ENCODE measurements around the gene FBXO46.
"Not testable (repeated sequence)": the region's sequence is repeated elsewhere in the genome, so short reads cannot be mapped to it uniquely, and the experiment has no call there.

Gene FBXO46

GRCh38 chr19:45739498-45740439 is 9.1 kb upstream of the FBXO46 start:
- Histone ChIP-seq H3K36me3 (ENCODE audit: control insufficient read depth, low read length) (no peaks in the 10 kb centered on the region), H3K27ac (ENCODE audit: low read depth, low read length) (no peak overlapping the region), H3K9me3 (ENCODE audit: control insufficient read depth, insufficient read depth, low read length) (no peaks in the 10 kb centered on the region), H4K20me1 (ENCODE audit: control insufficient read depth, insufficient read depth, low read depth, low read length) (no peaks in the 10 kb centered on the region), H3K4me3 (ENCODE audit: low read length) (no peak overlapping the region), H3F3A (ENCODE audit: control insufficient read depth, insufficient read depth) (no peaks in the 10 kb centered on the region), H3K4me1 (ENCODE audit: control insufficient read depth, low read length) (no peaks in the 10 kb centered on the region), H3K79me2 (ENCODE audit: control insufficient read depth, low read length) (no peaks in the 10 kb centered on the region), H3K27me3 (ENCODE audit: control insufficient read depth, low read length) (peaks cover 5% of the 10 kb centered on the region; the same call in 1 of the 2 replicates), H3K4me2 (ENCODE audit: low read length) (peak overlapping the region; percentile 10; the same call in 1 of the 2 replicates), H3K9me2 (replicated peaks; ENCODE audit: control insufficient read depth, low read length) (no peaks in the 10 kb centered on the region)
- TF ChIP-seq CTCF (IDR thresholded peaks at IDR 0.05; ENCODE audit: low read depth, low read length, poor library complexity, severe bottlenecking): no peak
- TF ChIP-seq EZH2phosphoT487 (IDR thresholded peaks at IDR 0.05; ENCODE audit: borderline replicate concordance, low read length): no peak

- Histone ChIP-seq H3K4me1 (ENCODE audit: control insufficient read depth, low read length) (peaks cover 15% of the 10 kb centered on the region), H3F3A (ENCODE audit: control insufficient read depth, insufficient read depth) (peaks cover 3% of the 10 kb centered on the region; the same call in 1 of the 2 replicates), H3K27ac (ENCODE audit: low read depth, low read length) (no peak within 1 kb of the TSS), H3K79me2 (ENCODE audit: control insufficient read depth, low read length) (peaks cover 24% of the 10 kb centered on the region), H3K27me3 (ENCODE audit: control insufficient read depth, low read length) (no peaks in the 10 kb centered on the region), H3K4me3 (ENCODE audit: low read length) (no peak within 1 kb of the TSS), H3K9me2 (replicated peaks; ENCODE audit: control insufficient read depth, low read length) (no peaks in the 10 kb centered on the region), H4K20me1 (ENCODE audit: control insufficient read depth, insufficient read depth, low read depth, low read length) (no peaks in the 10 kb centered on the region), H3K36me3 (ENCODE audit: control insufficient read depth, low read length) (peaks cover 4% of the 10 kb centered on the region), H3K4me2 (ENCODE audit: low read length) (no peak within 1 kb of the TSS), H3K9me3 (ENCODE audit: control insufficient read depth, insufficient read depth, low read length) (no peaks in the 10 kb centered on the region)
- TF ChIP-seq CTCF (IDR thresholded peaks at IDR 0.05; ENCODE audit: low read depth, low read length, poor library complexity, severe bottlenecking) (no peak), EZH2phosphoT487 (IDR thresholded peaks at IDR 0.05; ENCODE audit: borderline replicate concordance, low read length) (no peak)
Measured at GRCh38 chr19:45733160-45733810, 2.6 kb upstream of the FBXO46 start, which contains the start of gene MEIOSIN. Gene MEIOSIN, plus strand, starts transcription at chr19:45733439. Its CDS starts 1,938 bp downstream, at chr19:45735377.

DNA sequence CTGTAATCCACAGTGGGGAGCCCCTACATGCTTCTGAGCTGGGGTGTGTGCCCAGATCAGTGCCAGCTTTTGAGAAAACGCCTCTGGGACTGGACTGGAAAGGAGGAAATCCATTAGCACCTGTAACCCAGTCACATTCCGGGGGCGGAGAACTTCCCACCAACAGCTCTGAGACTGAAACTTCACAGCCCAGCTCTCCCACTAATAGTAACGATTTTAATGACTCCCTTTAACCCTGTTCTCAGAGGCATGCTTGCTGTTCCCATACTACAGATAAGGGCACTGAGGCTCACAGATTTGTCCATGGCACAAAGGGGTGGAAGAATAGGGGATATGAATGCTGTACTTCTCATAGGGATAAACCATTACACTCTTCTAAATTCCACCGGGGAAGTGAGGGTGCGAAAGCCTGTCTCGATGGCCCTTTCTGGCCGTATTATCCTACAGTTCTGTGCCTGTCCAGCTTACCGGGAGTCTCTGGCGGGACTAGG is 851 bp downstream of the FBXO46 start:
- Histone ChIP-seq H3K27me3 (ENCODE audit: control insufficient read depth, low read length) (no peaks in the 10 kb centered on the region), H3K36me3 (ENCODE audit: control insufficient read depth, low read length) (peaks cover 4% of the 10 kb centered on the region), H3K4me1 (ENCODE audit: control insufficient read depth, low read length) (peaks cover 15% of the 10 kb centered on the region), H3K27ac (ENCODE audit: low read depth, low read length) (no peak overlapping the region), H3K9me2 (replicated peaks; ENCODE audit: control insufficient read depth, low read length) (no peaks in the 10 kb centered on the region), H3K4me2 (ENCODE audit: low read length) (peak overlapping the region; percentile 91), H3K9me3 (ENCODE audit: control insufficient read depth, insufficient read depth, low read length) (no peaks in the 10 kb centered on the region), H3K4me3 (ENCODE audit: low read length) (peak overlapping the region; percentile 89), H4K20me1 (ENCODE audit: control insufficient read depth, insufficient read depth, low read depth, low read length) (no peaks in the 10 kb centered on the region), H3F3A (ENCODE audit: control insufficient read depth, insufficient read depth) (peaks cover 3% of the 10 kb centered on the region; the same call in 1 of the 2 replicates), H3K79me2 (ENCODE audit: control insufficient read depth, low read length) (peaks cover 59% of the 10 kb centered on the region)
- TF ChIP-seq EZH2phosphoT487 (IDR thresholded peaks at IDR 0.05; ENCODE audit: borderline replicate concordance, low read length): no peak
- TF ChIP-seq CTCF (IDR thresholded peaks at IDR 0.05; ENCODE audit: low read depth, low read length, poor library complexity, severe bottlenecking): no peak

GRCh38 chr19:45728683-45729082 is 2.0 kb downstream of the FBXO46 start:
- H3K36me3 ChIP-seq (ENCODE audit: control insufficient read depth, low read length); H3K27me3 ChIP-seq (ENCODE audit: control insufficient read depth, low read length); H3K9me2 ChIP-seq (replicated peaks; ENCODE audit: control insufficient read depth, low read length); H3K27ac ChIP-seq (ENCODE audit: low read depth, low read length); H3F3A ChIP-seq (ENCODE audit: control insufficient read depth, insufficient read depth); H3K4me3 ChIP-seq (ENCODE audit: low read length); H3K4me2 ChIP-seq (ENCODE audit: low read length); H3K9me3 ChIP-seq (ENCODE audit: control insufficient read depth, insufficient read depth, low read length); H4K20me1 ChIP-seq (ENCODE audit: control insufficient read depth, insufficient read depth, low read depth, low read length): not testable (repeated sequence)
- H3K4me1 ChIP-seq (ENCODE audit: control insufficient read depth, low read length): peaks cover 15% of the 10 kb centered on the region
- H3K79me2 ChIP-seq (ENCODE audit: control insufficient read depth, low read length): peaks cover 71% of the 10 kb centered on the region

DNA sequence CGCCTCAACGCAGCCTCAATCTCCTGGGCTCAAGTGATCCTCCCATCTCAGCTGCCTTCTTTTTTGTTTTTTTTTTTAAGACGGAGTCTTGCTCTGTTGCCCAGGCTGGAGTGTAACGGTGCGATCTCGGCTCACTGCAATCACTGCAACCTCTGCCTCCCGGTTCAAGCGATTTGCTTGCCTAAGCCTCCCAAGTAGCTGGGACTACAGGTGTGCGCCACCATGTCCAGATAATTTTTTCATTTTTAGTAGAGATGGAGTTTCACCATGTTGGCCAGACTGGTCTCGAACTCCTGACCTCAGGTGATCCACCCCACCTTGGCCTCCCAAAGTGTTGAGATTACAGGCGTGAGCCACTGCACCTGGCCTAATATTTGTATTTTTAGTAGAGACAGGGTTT is 10.6 kb downstream of the FBXO46 start:
- H3K27me3 ChIP-seq (ENCODE audit: control insufficient read depth, low read length); H3K27ac ChIP-seq (ENCODE audit: low read depth, low read length); H3K9me2 ChIP-seq (replicated peaks; ENCODE audit: control insufficient read depth, low read length); H3F3A ChIP-seq (ENCODE audit: control insufficient read depth, insufficient read depth); H3K4me2 ChIP-seq (ENCODE audit: low read length); H3K4me3 ChIP-seq (ENCODE audit: low read length); H4K20me1 ChIP-seq (ENCODE audit: control insufficient read depth, insufficient read depth, low read depth, low read length); H3K9me3 ChIP-seq (ENCODE audit: control insufficient read depth, insufficient read depth, low read length): not testable (repeated sequence)
- Histone ChIP-seq H3K4me1 (ENCODE audit: control insufficient read depth, low read length) (peaks cover 20% of the 10 kb centered on the region), H3K79me2 (ENCODE audit: control insufficient read depth, low read length) (peaks cover 59% of the 10 kb centered on the region), H3K36me3 (ENCODE audit: control insufficient read depth, low read length) (peaks cover 12% of the 10 kb centered on the region)
